ENCODE data around the gene NEUROD1. TPM values are rescaled to one million over a fixed set of nuclear protein-coding genes. Genes with fewer than 3 reads are reported as not detected.

The NEUROD1 gene
- total and polyA plus RNA-seq, 2 experiments from 2014 or later, result 0.53 to 1.3 TPM

GRCh38 chr2:181698223-181698622, 17.9 kb upstream of the NEUROD1 start:
- H3K4me1 ChIP-seq (ENCODE audit: insufficient read depth), result no peaks in the 10 kb centered on the region
- H3K27me3 ChIP-seq, result no peaks in the 10 kb centered on the region
- TF ChIP-seq EZH2 (IDR thresholded peaks at IDR 0.05; ENCODE audit: borderline replicate concordance) (no peak), EZH2phosphoT487 (IDR thresholded peaks at IDR 0.05; ENCODE audit: low read depth, severe bottlenecking, unreplicated experiment) (no peak), CTCF (IDR thresholded peaks at IDR 0.05; ENCODE audit: poor library complexity) (no peak)
- H3K9me3 ChIP-seq (ENCODE audit: low read depth), result no peaks in the 10 kb centered on the region
- H3K9me2 ChIP-seq (replicated peaks; ENCODE audit: insufficient read depth), result no peaks in the 10 kb centered on the region
- H4K20me1 ChIP-seq (ENCODE audit: insufficient read depth, poor library complexity, severe bottlenecking), result no peaks in the 10 kb centered on the region
- no peak overlapping the region for H3K27ac ChIP-seq
- no peak overlapping the region for H3K4me3 ChIP-seq
- H3K36me3 ChIP-seq (replicated peaks; ENCODE audit: insufficient read depth, low read depth), result no peaks in the 10 kb centered on the region
- DNase-seq (ENCODE audit: low spot score), result no peak
- 95% methylated on average over 1 of the region's 1 CpG for WGBS (ENCODE audit: low lambda C conversion rate, missing lambda C conversion rate)
- H3K79me2 ChIP-seq, result no peaks in the 10 kb centered on the region
- H3K4me2 ChIP-seq, result peak overlapping the region; percentile 46
- H2AFZ ChIP-seq, result no peak overlapping the region

DNA sequence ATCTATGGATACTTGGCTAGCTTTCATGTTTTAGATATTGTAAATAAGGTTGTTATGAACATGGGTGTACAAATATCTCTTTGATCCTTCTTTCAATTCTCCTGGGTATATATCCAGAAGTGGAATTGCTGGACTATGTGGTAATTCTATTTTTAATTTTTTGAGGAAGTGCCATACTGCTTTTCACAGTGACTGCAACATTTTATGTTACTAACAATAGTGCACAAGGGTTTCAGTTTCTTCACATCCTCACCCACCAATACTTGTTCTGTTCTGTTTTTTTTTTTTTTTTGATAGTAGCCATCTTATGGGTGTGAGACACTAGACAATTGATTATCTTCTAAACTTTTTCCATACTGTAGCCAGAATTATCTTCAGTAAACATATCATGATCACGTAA, 17.3 kb upstream of the NEUROD1 start:
- no peak overlapping the region for H2AFZ ChIP-seq
- no peaks in the 10 kb centered on the region for H3K9me2 ChIP-seq (replicated peaks; ENCODE audit: insufficient read depth)
- H3K4me2 ChIP-seq, result no peak overlapping the region
- no peaks in the 10 kb centered on the region for H3K4me1 ChIP-seq (ENCODE audit: insufficient read depth)
- DNase-seq (ENCODE audit: low spot score), result no peak
- H3K36me3 ChIP-seq (replicated peaks; ENCODE audit: insufficient read depth, low read depth), result no peaks in the 10 kb centered on the region
- H3K27ac ChIP-seq, result no peak overlapping the region
- TF ChIP-seq EZH2phosphoT487 (IDR thresholded peaks at IDR 0.05; ENCODE audit: low read depth, severe bottlenecking, unreplicated experiment), result no peak
- no peak for TF ChIP-seq CTCF (IDR thresholded peaks at IDR 0.05; ENCODE audit: poor library complexity)
- TF ChIP-seq EZH2 (IDR thresholded peaks at IDR 0.05; ENCODE audit: borderline replicate concordance), result no peak
- no peaks in the 10 kb centered on the region for H3K27me3 ChIP-seq
- no peaks in the 10 kb centered on the region for H3K79me2 ChIP-seq
- H3K9me3 ChIP-seq (ENCODE audit: low read depth), result no peaks in the 10 kb centered on the region
- WGBS (ENCODE audit: low lambda C conversion rate, missing lambda C conversion rate), result 72% methylated on average over 1 of the region's 1 CpG
- no peaks in the 10 kb centered on the region for H4K20me1 ChIP-seq (ENCODE audit: insufficient read depth, poor library complexity, severe bottlenecking)
- no peak overlapping the region for H3K4me3 ChIP-seq

DNA sequence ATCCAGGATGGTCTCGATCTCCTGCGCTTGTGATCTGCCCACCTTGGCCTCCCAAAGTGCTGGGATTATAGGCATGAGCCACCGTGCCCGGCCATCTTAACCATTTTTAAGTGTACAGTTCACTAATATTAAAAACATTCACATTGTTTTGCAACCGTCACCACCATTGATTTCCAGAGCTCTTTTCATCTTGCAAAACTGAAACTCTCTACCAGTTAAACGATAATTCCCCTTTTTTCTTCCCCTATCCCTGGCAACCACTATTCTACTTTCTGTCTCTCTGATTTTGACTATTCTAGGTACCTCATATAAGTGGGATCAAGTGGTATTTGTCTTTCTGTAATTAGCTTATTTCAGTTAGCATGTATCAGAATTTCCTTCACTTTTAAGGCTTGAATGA, 16.8 kb upstream of the NEUROD1 start:
- Histone ChIP-seq H3K9me3 (ENCODE audit: low read depth) (no peaks in the 10 kb centered on the region), H3K4me2 (no peak overlapping the region), H3K4me3 (no peak overlapping the region), H3K27ac (no peak overlapping the region), H3K4me1 (ENCODE audit: insufficient read depth) (no peaks in the 10 kb centered on the region), H3K27me3 (no peaks in the 10 kb centered on the region), H4K20me1 (ENCODE audit: insufficient read depth, poor library complexity, severe bottlenecking) (no peaks in the 10 kb centered on the region), H3K79me2 (no peaks in the 10 kb centered on the region), H3K9me2 (replicated peaks; ENCODE audit: insufficient read depth) (no peaks in the 10 kb centered on the region), H3K36me3 (replicated peaks; ENCODE audit: insufficient read depth, low read depth) (no peaks in the 10 kb centered on the region), H2AFZ (no peak overlapping the region)
- no peak for DNase-seq (ENCODE audit: low spot score)
- whole genome bisulfite sequencing (ENCODE audit: low lambda C conversion rate, missing lambda C conversion rate), result 92% methylated on average over 6 of the region's 6 CpGs
- TF ChIP-seq EZH2 (IDR thresholded peaks at IDR 0.05; ENCODE audit: borderline replicate concordance) (no peak), EZH2phosphoT487 (IDR thresholded peaks at IDR 0.05; ENCODE audit: low read depth, severe bottlenecking, unreplicated experiment) (no peak)

GRCh38 chr2:181694271-181694670, 14.0 kb upstream of the NEUROD1 start:
- peaks cover 15% of the 10 kb centered on the region for H3K27me3 ChIP-seq
- WGBS (ENCODE audit: low lambda C conversion rate, missing lambda C conversion rate), result 97% methylated on average over 17 of the region's 17 CpGs
- no peaks in the 10 kb centered on the region for H3K4me1 ChIP-seq (ENCODE audit: insufficient read depth)

More at GRCh38 chr2:181694271-181694670, 14.0 kb upstream of the NEUROD1 start:
- Histone ChIP-seq H3K9me3 (ENCODE audit: low read depth) (no peaks in the 10 kb centered on the region), H3K36me3 (replicated peaks; ENCODE audit: insufficient read depth, low read depth) (no peaks in the 10 kb centered on the region), H2AFZ (no peak overlapping the region), H3K79me2 (no peaks in the 10 kb centered on the region), H3K4me2 (no peak overlapping the region), H3K9me2 (replicated peaks; ENCODE audit: insufficient read depth) (no peaks in the 10 kb centered on the region), H3K4me3 (no peak overlapping the region), H3K27ac (no peak overlapping the region), H4K20me1 (ENCODE audit: insufficient read depth, poor library complexity, severe bottlenecking) (no peaks in the 10 kb centered on the region)
- DNase-seq (ENCODE audit: low spot score), result no peak
- no peak for TF ChIP-seq EZH2phosphoT487 (IDR thresholded peaks at IDR 0.05; ENCODE audit: low read depth, severe bottlenecking, unreplicated experiment)
- no peak for TF ChIP-seq CTCF (IDR thresholded peaks at IDR 0.05; ENCODE audit: poor library complexity)
- no peak for TF ChIP-seq EZH2 (IDR thresholded peaks at IDR 0.05; ENCODE audit: borderline replicate concordance)
